ENCODE results near the gene IL17REL. TPM values are rescaled to one million over a fixed set of nuclear protein-coding genes. Genes with fewer than 3 reads are reported as not detected.

The IL17REL gene
- total and polyA plus RNA-seq, 10 of the 15 experiments (the other 5 are each of a cell fraction or from before 2014, with no cell fraction given), result 0.03 TPM; not detected in 9

GRCh38 chr22:49969751-49970527 lies 42.6 kb downstream of the IL17REL start (continued):
- TF ChIP-seq RELB (IDR thresholded peaks at IDR 0.05; ENCODE audit: low read depth) (no peak), BHLHE40 (IDR thresholded peaks at IDR 0.05; ENCODE audit: borderline replicate concordance in 1 of 2, low read depth in 2 of 2, low read length in 1 of 2) (no peak), KDM1A (IDR thresholded peaks at IDR 0.05; ENCODE audit: borderline replicate concordance) (no peak), SMAD5 (IDR thresholded peaks at IDR 0.05; ENCODE audit: low read depth) (no peak), PRDM15 (CRISPR knock-in tag; IDR thresholded peaks at IDR 0.05) (no peak), IKZF2 (IDR thresholded peaks at IDR 0.05) (no peak), GATAD2B (conservative IDR thresholded peaks at IDR 0.05; ENCODE audit: low read depth) (no peak), RFX5 (IDR thresholded peaks at IDR 0.05; ENCODE audit: low read depth, low read length) (no peak), BMI1 (IDR thresholded peaks at IDR 0.05; ENCODE audit: borderline replicate concordance) (no peak)
